Fibroblast of pulmonary artery (primary cell): ENCODE data around the gene FAN1.

Experiments
- DNase-seq: peaks from one replicate; pipeline ENCODE4 v3.0.0-alpha.2; 2010; ENCODE audit warnings: low read depth
- H3K4me3 ChIP-seq: replicated peaks from 2 replicates; pipeline ENCODE4 v1.5.1; 2011; ENCODE audit warnings: low read depth, mild to moderate bottlenecking, control low read depth, low read length, moderate library complexity
- CTCF ChIP-seq: IDR thresholded peaks from 2 replicates; pipeline ENCODE4 v1.5.1; 2011; ENCODE audit warnings: mild to moderate bottlenecking, control low read depth, low read length, inconsistent platforms; ENCODE audit errors: missing control alignments

Gene FAN1

GRCh38 chr15:30930422-30930821, 26.7 kb downstream of the FAN1 start:
- no peak for TF ChIP-seq CTCF
- no peak overlapping the region for H3K4me3 ChIP-seq
- DNase-seq: no peak

- TF ChIP-seq CTCF: no peak
- no peak overlapping the region for H3K4me3 ChIP-seq
- no peak for DNase-seq
Observed at GRCh38 chr15:30933293-30933692, 29.6 kb downstream of the FAN1 start.

GRCh38 chr15:30939161-30939560, 35.4 kb downstream of the FAN1 start:
- no peak for DNase-seq
- TF ChIP-seq CTCF: no peak
- H3K4me3 ChIP-seq: no peak overlapping the region

GRCh38 chr15:30940359-30940758, 36.6 kb downstream of the FAN1 start:
- no peak for TF ChIP-seq CTCF
- no peak overlapping the region for H3K4me3 ChIP-seq
- DNase-seq: no peak

- no peak for DNase-seq
- H3K4me3 ChIP-seq: no peak overlapping the region
- no peak for TF ChIP-seq CTCF
Observed at GRCh38 chr15:30941520-30941919, 37.8 kb downstream of the FAN1 start.

- no peak for DNase-seq
- no peak for TF ChIP-seq CTCF
- H3K4me3 ChIP-seq: no peak overlapping the region
Observed at GRCh38 chr15:30943654-30944335, 40.1 kb downstream of the FAN1 start.

GRCh38 chr15:30953183-30953582, 49.5 kb downstream of the FAN1 start:
- no peak overlapping the region for H3K4me3 ChIP-seq
- no peak for TF ChIP-seq CTCF
- no peak for DNase-seq
